Common myeloid progenitor, CD34-positive (primary cell): ENCODE results near the gene MARCHF5.

Experiments used
- CTCF ChIA-PET: fragments of 350-600 bp; sonication (Branson Sonifier 250); formaldehyde crosslinking; loops from one replicate; lab custom pipeline; 2021; ENCODE audit warnings: antibody characterized with exemption; lab: Charles Lee
- POLR2A ChIA-PET: fragments of 350-600 bp; sonication (Branson Sonifier 250); formaldehyde crosslinking; loops from one replicate; lab custom pipeline; 2021; ENCODE audit warnings: antibody characterized with exemption; lab: Charles Lee
- DNase-seq, 3 donors: peaks; one replicate each; pipeline versions ENCODE4 v3.0.0 to v3.0.0-alpha.2; 2013
- H3K27ac ChIP-seq, 2 experiments: 1 replicate in 1 of 2; 2 replicates in 1 of 2; pipeline ENCODE4 v1.7.0; 2013; ENCODE audit warnings: inconsistent platforms in 2 of 2, low read length in 2 of 2, mild to moderate bottlenecking in 2 of 2, low read depth in 1 of 2, moderate library complexity in 1 of 2; ENCODE audit not compliant: severe bottlenecking in 2 of 2, insufficient read depth in 1 of 2, poor library complexity in 1 of 2
- H3K27me3 ChIP-seq, 5 experiments: replicated peaks in 2 of 5; 1 replicate in 3 of 5; 2 replicates in 2 of 5; pipeline versions ENCODE4 v1.6.1 to v1.7.0; 2013; ENCODE audit warnings: low read length in 4 of 5, mild to moderate bottlenecking in 2 of 5, moderate library complexity in 2 of 5, inconsistent platforms in 1 of 5; ENCODE audit not compliant: insufficient read depth in 5 of 5, control insufficient read depth in 4 of 5
- H3K36me3 ChIP-seq, 4 experiments: 1 replicate in 2 of 4; 2 replicates in 2 of 4; pipeline versions ENCODE4 v1.6.1 to v1.7.0; 2013; ENCODE audit warnings: low read length in 3 of 4, control low read depth in 1 of 4, mild to moderate bottlenecking in 1 of 4; ENCODE audit not compliant: control insufficient read depth in 4 of 4, insufficient read depth in 4 of 4
- H3K4me1 ChIP-seq, 4 experiments: 1 replicate in 3 of 4; 2 replicates in 1 of 4; pipeline versions ENCODE4 v1.6.1 to v1.7.1; 2013; ENCODE audit warnings: low read length in 3 of 4, mild to moderate bottlenecking in 3 of 4, control low read depth in 1 of 4, inconsistent platforms in 1 of 4, moderate library complexity in 1 of 4; ENCODE audit not compliant: control insufficient read depth in 4 of 4, insufficient read depth in 4 of 4; ENCODE audit errors: control extremely low read depth in 1 of 4
- H3K4me3 ChIP-seq, 7 experiments: 1 replicate in 4 of 7; 2 replicates in 3 of 7; pipeline versions ENCODE4 v1.5.1 to v1.7.0; 2013; ENCODE audit warnings: mild to moderate bottlenecking in 7 of 7, low read length in 6 of 7, moderate library complexity in 6 of 7, inconsistent platforms in 2 of 7, low read depth in 2 of 7, control low read depth in 1 of 7; ENCODE audit not compliant: insufficient read depth in 4 of 7, control insufficient read depth in 1 of 7; ENCODE audit errors: extremely low read depth in 1 of 7
- H3K9me3 ChIP-seq, 5 experiments: 1 replicate in 4 of 5; 2 replicates in 1 of 5; pipeline versions ENCODE4 v1.6.1 to v1.7.1; 2013; ENCODE audit warnings: low read length in 4 of 5, mild to moderate bottlenecking in 2 of 5, inconsistent platforms in 1 of 5, low read depth in 1 of 5, moderate library complexity in 1 of 5; ENCODE audit not compliant: control insufficient read depth in 4 of 5, insufficient read depth in 2 of 5; ENCODE audit errors: control extremely low read depth in 1 of 5
- WGBS: methylation state at CpG from one replicate; pipeline ENCODE4 v1.1.5; 2013; ENCODE audit not compliant: insufficient coverage; 5-methylcytosine and 5-hydroxymethylcytosine counted together

MARCHF5 gene

DNA sequence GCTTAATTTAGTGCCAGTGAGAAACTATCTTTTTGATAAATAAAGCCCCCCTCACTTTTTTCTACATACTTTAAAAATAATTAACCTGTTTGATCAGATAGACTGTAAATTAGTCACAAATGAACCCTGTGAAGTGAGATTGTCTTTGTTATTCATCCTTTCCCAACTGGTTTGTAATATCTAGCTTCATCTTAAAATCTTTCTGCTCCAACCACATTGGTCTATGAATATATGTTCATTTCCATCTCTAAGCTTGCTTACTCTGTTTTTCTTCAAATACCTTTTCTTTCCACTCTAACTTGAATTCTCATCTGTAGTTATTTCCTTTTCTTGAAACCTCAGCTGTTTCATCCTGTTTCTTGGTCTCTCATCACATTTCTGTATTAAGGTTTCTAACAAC lies 12.1 kb downstream of the MARCHF5 start:
- no peaks in the 10 kb centered on the region for H3K9me3 ChIP-seq
- ChIA-PET CTCF (interaction anchor here (0.9 kb wide), 1 partner anchor 17 kb away, joined by 4 read pairs; no protein-coding TSS in a partner anchor), POLR2A (no interaction called here)
- no peak for DNase-seq
- H3K27me3 ChIP-seq, result no peaks in the 10 kb centered on the region
- H3K4me3 ChIP-seq, result no peak overlapping the region
- no peak overlapping the region for H3K27ac ChIP-seq
- no peaks in the 10 kb centered on the region for H3K4me1 ChIP-seq
- H3K36me3 ChIP-seq, result peaks cover 3 to 10% (median 5%) of the 10 kb centered on the region in 4 experiments

DNA sequence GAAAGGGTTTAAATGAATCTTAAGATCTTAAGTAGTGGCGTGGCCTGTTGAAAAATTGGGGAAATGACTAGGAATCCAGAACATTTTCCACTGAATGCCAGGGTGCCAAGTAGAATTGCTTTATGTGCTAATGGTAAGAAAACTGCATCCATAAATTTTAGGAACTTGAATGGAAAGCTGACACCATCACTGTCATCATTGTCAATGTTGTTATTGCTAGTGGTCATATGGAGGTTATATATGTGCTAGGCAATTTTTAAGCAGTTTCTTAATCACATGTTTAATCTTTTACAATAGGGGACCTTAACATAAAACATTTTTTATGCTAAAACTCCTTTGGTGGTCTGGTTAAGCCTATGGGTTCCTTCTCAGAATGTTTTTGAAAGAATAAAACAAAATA lies 13.1 kb downstream of the MARCHF5 start:
- Histone ChIP-seq H3K4me3 (no peak overlapping the region), H3K4me1 (no peaks in the 10 kb centered on the region), H3K27me3 (no peaks in the 10 kb centered on the region), H3K9me3 (no peaks in the 10 kb centered on the region), H3K27ac (no peak overlapping the region), H3K36me3 (peaks cover 3 to 12% (median 5%) of the 10 kb centered on the region in 4 experiments)
- ChIA-PET CTCF (no interaction called here), POLR2A (no interaction called here)
- no peak for DNase-seq
- 100% methylated on average over 1 of the region's 1 CpG for whole genome bisulfite sequencing

GRCh38 chr10:92305133-92306072 lies 14.4 kb downstream of the MARCHF5 start:
- DNase-seq, result no peak
- no peak overlapping the region for H3K27ac ChIP-seq
- peaks cover 2 to 5% (median 3%) of the 10 kb centered on the region in 4 experiments for H3K36me3 ChIP-seq
- ChIA-PET POLR2A (no interaction called here), CTCF (interaction anchor here (1.1 kb wide), 1 partner anchor 13 kb away, joined by 3 read pairs; no protein-coding TSS in a partner anchor)
- H3K4me1 ChIP-seq, result no peaks in the 10 kb centered on the region
- 97% methylated on average over 11 of the region's 13 CpGs for WGBS
- no peaks in the 10 kb centered on the region for H3K9me3 ChIP-seq
- H3K27me3 ChIP-seq, result no peaks in the 10 kb centered on the region
- no peak overlapping the region for H3K4me3 ChIP-seq

DNA sequence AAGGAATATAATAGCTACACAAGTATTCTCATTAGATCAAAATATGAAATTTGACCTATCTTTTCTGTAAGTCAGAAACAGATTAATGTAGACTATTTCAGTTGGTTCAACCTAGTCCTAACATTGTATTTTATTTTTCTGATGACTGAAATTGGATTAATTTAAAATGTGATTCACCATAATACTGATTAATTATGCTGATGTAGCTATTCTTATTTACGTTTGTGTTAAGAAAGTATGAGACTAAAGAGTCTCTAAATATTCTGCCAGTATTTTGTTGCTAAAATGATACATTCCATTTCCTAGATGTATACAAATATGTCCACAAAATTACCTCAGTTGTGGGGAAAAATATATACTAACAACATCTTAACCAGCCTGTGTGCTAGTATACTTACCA lies 18.3 kb downstream of the MARCHF5 start:
- Histone ChIP-seq H3K27ac (no peak overlapping the region), H3K36me3 (peaks cover 6 to 21% (median 11%) of the 10 kb centered on the region in 4 experiments), H3K9me3 (no peaks in the 10 kb centered on the region), H3K4me1 (no peaks in the 10 kb centered on the region), H3K4me3 (no peak overlapping the region), H3K27me3 (no peaks in the 10 kb centered on the region)
- no peak for DNase-seq
- ChIA-PET CTCF (interaction anchor here (1.0 to 2.3 kb wide), 3 partner anchors 11 to 17 kb away, joined by 3 to 8 read pairs (median 4); partner anchors contain the start of genes CPEB3 and MARCHF5), POLR2A (no interaction called here)
- no CpG with 5 or more reads among the region's 1 CpG for WGBS

DNA sequence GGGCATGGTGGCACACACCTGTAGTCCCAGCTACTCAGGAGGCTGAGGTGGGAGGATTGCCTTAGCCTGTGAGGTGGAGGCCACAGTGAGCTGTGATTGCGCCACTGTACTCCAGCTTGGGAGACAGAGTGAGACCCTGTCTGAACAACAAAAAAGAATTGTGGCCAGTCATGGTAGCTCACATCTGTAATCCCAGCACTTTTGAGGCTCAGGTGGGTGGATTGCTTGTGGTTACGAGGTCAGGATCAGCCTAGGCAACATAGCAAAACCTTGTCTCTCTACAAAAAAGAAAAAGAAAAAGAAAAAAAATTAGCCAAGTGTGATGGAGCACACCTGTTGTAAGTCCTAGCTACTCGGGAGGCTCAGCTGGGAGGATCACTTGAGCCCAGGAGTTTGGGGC lies 22.8 kb downstream of the MARCHF5 start:
- H3K36me3 ChIP-seq, result peaks cover 5 to 30% (median 20%) of the 10 kb centered on the region in 4 experiments
- no CpG with 5 or more reads among the region's 3 CpGs for WGBS
- no peaks in the 10 kb centered on the region for H3K4me1 ChIP-seq
- H3K27me3 ChIP-seq, result no peaks in the 10 kb centered on the region
- DNase-seq, result no peak
- H3K27ac ChIP-seq, result no peak overlapping the region
- ChIA-PET CTCF (interaction anchor here (0.9 kb wide), 1 partner anchor 97 kb away, joined by 3 read pairs; no protein-coding TSS in a partner anchor), POLR2A (no interaction called here)
- no peak overlapping the region for H3K4me3 ChIP-seq
- no peaks in the 10 kb centered on the region for H3K9me3 ChIP-seq

DNA sequence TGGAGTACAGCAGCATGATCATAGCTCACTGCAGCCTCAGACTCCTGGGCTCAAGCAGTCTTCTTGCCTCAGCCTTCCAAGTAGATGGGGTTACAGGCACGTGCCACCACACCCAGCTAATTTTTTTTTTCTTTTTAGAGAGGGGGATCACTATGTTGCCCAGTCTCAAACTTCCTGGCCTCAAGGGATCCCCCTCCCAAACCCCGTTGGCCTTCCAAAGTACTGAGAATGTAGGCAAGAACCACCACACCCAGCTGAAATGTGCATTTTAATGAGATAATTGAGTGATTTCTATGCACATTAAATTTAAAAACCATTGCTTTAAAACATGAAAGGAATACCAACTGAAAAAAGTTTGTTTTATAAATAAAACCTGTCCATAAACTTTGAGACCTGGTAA lies 25.6 kb downstream of the MARCHF5 start:
- ChIA-PET CTCF (no interaction called here), POLR2A (interaction anchor here (0.5 kb wide), 1 partner anchor 907 kb away, joined by 3 read pairs; no protein-coding TSS in a partner anchor)
- DNase-seq, result no peak
- Histone ChIP-seq H3K27ac (no peak overlapping the region), H3K27me3 (no peaks in the 10 kb centered on the region), H3K4me1 (no peaks in the 10 kb centered on the region), H3K9me3 (peaks cover 0 to 9% (median 0%) of the 10 kb centered on the region in 5 experiments), H3K4me3 (no peak overlapping the region), H3K36me3 (peaks cover 11 to 39% (median 27%) of the 10 kb centered on the region in 4 experiments)
- WGBS, result no CpG with 5 or more reads among the region's 2 CpGs

DNA sequence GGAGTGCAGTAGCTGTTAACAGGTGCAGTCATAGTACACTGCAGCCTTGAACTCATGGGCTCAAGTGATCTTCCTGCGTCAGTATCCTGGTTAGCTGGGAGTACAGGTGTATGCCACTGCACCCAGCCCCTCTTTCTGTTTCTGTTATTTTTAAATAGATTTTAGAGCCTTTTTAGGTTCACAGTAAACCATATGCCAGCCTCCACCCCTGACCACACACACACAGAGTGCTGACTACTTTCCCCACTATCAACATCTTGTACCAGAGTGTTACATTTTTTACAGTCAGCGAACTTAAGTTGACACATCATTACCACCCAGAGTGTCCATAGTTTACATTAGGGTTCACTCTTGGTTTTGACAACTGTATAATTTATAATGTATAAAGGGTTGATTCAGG lies 32.1 kb downstream of the MARCHF5 start:
- Histone ChIP-seq H3K4me3 (no peak overlapping the region), H3K27ac (no peak overlapping the region), H3K9me3 (peaks cover 0 to 9% (median 0%) of the 10 kb centered on the region in 5 experiments), H3K27me3 (no peaks in the 10 kb centered on the region), H3K36me3 (peaks cover 6 to 22% (median 18%) of the 10 kb centered on the region in 4 experiments), H3K4me1 (no peaks in the 10 kb centered on the region)
- no peak for DNase-seq
- 100% methylated on average over 1 of the region's 2 CpGs for WGBS
- POLR2A ChIA-PET, result no interaction called here
- CTCF ChIA-PET, result no interaction called here
